Spleen (tissue), 7 donors: ENCODE data around the gene TEDC1.

Experiments used
- POLR2A ChIP-seq, 3 donors: fragments of 450-650 bp; IDR thresholded peaks; one replicate each; pipeline ENCODE4 v1.5.1; 2017; ENCODE audit warnings: antibody characterized with exemption in 3 of 3, mild to moderate bottlenecking in 1 of 3
- POLR2AphosphoS5 ChIP-seq, 3 donors: sonication (generic); formaldehyde crosslinking; IDR thresholded peaks; one replicate each; pipeline ENCODE4 v1.5.1; 2017; ENCODE audit warnings: antibody characterized with exemption in 3 of 3
- TF ChIP-seq, protein P1 (sequence below), 11 experiments: fragments of 200-600 bp in 7 of 11; fragments of 450-650 bp in 4 of 11; sonication (generic) in 4 of 11; IDR thresholded peaks in 8 of 11; conservative IDR thresholded peaks in 3 of 11; 1 replicate in 7 of 11; 2 replicates in 4 of 11; pipeline versions ENCODE4 v1.4.0 to v1.8.0; 2016 to 2021; ENCODE audit warnings: antibody characterized with exemption in 11 of 11, inconsistent platforms in 4 of 11, mild to moderate bottlenecking in 1 of 11
- donor health status: DM: no; HTN: no; CAD: no; lungs with moderate emphysema.
- donor health status: DM: no; HTN: no; CAD: no.
- donor health status: DM: no; HTN: no; CAD: no.

DNA sequence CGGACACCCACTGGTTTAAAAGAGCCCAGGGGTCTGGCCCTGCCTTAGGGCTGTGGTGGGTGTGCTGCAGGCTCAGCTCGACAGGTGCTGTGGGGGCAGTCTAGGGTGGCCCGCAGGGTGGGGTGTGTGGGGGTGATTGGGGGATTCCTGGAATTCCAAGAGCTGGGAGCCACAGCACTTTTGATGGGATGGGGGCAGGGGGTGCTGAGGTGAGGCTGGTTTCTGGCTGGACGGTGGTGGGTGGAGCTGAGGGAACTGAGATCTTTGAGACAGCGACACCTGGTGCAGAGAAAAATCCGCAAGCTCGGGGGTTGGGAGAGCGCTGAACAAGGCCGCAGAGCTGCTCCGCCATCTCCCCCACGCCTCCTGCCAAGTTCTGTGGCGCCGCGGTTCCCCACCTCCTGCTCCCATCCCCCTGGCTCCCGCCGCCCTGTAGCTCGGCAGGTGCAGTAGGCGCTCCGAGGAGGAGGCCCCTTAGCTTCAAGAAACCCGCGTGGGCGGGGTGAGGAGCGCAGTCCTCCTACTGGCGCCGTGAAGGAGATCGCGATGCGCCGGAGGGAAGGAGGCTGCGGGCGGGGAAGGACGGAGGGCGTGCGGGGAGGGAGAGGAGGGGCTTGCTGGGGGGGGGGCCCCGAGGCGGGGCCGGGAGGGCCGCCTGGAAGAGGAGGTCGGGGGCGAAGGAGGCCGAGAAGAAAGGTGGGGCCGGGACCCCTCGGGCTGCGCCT is 1.3 kb upstream of the TEDC1 start:
- TF ChIP-seq, protein P1, sequence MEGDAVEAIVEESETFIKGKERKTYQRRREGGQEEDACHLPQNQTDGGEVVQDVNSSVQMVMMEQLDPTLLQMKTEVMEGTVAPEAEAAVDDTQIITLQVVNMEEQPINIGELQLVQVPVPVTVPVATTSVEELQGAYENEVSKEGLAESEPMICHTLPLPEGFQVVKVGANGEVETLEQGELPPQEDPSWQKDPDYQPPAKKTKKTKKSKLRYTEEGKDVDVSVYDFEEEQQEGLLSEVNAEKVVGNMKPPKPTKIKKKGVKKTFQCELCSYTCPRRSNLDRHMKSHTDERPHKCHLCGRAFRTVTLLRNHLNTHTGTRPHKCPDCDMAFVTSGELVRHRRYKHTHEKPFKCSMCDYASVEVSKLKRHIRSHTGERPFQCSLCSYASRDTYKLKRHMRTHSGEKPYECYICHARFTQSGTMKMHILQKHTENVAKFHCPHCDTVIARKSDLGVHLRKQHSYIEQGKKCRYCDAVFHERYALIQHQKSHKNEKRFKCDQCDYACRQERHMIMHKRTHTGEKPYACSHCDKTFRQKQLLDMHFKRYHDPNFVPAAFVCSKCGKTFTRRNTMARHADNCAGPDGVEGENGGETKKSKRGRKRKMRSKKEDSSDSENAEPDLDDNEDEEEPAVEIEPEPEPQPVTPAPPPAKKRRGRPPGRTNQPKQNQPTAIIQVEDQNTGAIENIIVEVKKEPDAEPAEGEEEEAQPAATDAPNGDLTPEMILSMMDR (IDR thresholded peaks at IDR 0.05 in 8 of 11, conservative IDR thresholded peaks at IDR 0.05 in 3 of 11), result peak; percentile 40 to 83 (median 74)
- no peak for TF ChIP-seq POLR2A (IDR thresholded peaks at IDR 0.05)
- TF ChIP-seq POLR2AphosphoS5 (IDR thresholded peaks at IDR 0.05), result peak; percentile 50 to 70 (median 69)
